Tracheal epithelial cell (primary cell): Measurements from ENCODE around the gene CMTR1. TPM values are rescaled to one million over a fixed set of nuclear protein-coding genes. Genes with fewer than 3 reads are reported as not detected.

Source experiments
- total RNA-seq: library from RNA; depleted of rRNA; stranded (reverse); fragments of >200 nt; gene quantifications from 2 replicates; pipeline ENCODE4 v1.2.1, GENCODE V29; 2014

Gene CMTR1, protein sequence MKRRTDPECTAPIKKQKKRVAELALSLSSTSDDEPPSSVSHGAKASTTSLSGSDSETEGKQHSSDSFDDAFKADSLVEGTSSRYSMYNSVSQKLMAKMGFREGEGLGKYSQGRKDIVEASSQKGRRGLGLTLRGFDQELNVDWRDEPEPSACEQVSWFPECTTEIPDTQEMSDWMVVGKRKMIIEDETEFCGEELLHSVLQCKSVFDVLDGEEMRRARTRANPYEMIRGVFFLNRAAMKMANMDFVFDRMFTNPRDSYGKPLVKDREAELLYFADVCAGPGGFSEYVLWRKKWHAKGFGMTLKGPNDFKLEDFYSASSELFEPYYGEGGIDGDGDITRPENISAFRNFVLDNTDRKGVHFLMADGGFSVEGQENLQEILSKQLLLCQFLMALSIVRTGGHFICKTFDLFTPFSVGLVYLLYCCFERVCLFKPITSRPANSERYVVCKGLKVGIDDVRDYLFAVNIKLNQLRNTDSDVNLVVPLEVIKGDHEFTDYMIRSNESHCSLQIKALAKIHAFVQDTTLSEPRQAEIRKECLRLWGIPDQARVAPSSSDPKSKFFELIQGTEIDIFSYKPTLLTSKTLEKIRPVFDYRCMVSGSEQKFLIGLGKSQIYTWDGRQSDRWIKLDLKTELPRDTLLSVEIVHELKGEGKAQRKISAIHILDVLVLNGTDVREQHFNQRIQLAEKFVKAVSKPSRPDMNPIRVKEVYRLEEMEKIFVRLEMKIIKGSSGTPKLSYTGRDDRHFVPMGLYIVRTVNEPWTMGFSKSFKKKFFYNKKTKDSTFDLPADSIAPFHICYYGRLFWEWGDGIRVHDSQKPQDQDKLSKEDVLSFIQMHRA
- total RNA-seq, result 13.6 and 22.9 TPM in 2 replicates

GRCh38 chr6:37432916-37433656 lies at the start of gene CMTR1:
Gene CMTR1 (plus strand): TSS chr6:37433221. CDS start chr6:37435630, 2,409 bp downstream.

DNA sequence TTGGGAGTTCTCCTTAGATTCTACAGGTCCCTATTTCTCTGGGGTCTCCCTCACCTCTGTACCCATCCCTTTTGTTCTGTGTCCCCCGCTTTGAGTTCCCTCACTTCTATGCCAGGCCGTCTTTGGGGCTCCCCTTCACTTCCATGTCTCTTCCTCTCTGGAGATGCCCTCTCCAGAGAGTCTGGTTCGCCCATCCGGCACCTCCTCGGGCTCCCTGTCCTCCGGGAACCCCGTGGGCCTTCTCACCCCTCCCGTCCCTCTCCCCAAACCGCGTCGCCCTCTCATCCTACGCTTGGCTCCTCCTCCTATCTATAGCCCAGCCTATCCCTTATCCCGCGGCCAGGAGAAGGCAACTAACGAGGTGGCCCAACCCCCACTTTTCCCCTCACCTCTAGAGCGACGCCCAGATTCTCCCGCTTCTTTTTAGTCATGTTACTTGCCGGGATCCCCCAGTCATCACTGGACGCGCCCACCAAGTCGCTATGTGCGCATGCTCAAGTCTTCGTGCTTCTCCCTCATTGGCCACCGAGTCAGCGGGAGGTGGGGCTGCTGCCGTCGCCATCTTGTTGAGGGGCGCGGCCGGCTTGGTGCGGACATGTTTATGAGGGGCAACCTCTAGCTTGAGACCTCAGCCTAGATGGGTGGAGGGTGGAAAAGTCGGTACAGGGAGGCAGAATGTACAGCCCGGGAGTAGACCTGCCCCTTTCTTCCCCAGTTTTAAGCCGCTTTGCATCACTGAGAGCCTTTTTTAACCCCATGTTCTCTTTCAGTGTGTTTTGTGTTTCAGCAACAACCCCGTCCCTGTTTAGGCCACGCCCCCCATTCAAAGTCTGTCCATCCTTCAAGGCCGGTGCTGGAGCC lies 66.6 kb downstream of the CMTR1 start, which contains the start of gene CCDC167:
Gene CCDC167, minus strand, starts transcription at position 461 of the 861 bp plus-strand sequence. Its CDS starts 30 bp downstream, at position 431.

Other genes with a start within 250 kb of the CMTR1 start
- 5.1 and 7.2 TPM in 2 replicates for gene TBC1D22B, start 175.4 kb upstream of the CMTR1 start, total RNA-seq
- gene TMEM217, start 175.1 kb upstream of the CMTR1 start, total RNA-seq, result 4.8 TPM in 1 of 2 replicates, not detected in the other
- 21.1 and 26.7 TPM in 2 replicates for gene RNF8, start 79.2 kb upstream of the CMTR1 start, total RNA-seq
- 29.8 and 41.2 TPM in 2 replicates for gene CCDC167, start 66.7 kb downstream of the CMTR1 start, total RNA-seq